IPS-18c (cell line): ENCODE data around the gene NCOA1.

Experiments used
- H3K4me3 ChIP-seq: 2 replicates; pipeline ENCODE4 v1.7.0; 2013; ENCODE audit warnings: low read depth, mild to moderate bottlenecking, low read length, moderate library complexity; ENCODE audit not compliant: insufficient read depth
- H3K9me3 ChIP-seq: one replicate; pipeline ENCODE4 v1.6.1; 2013; ENCODE audit warnings: mild to moderate bottlenecking, low read length, moderate library complexity; ENCODE audit not compliant: control insufficient read depth, insufficient read depth

Gene NCOA1

GRCh38 chr2:24712296-24712695, 221.2 kb downstream of the NCOA1 start:
- Histone ChIP-seq H3K4me3 (no peak overlapping the region), H3K9me3 (no peaks in the 10 kb centered on the region)

- H3K4me3 ChIP-seq: no peak overlapping the region
- H3K9me3 ChIP-seq: no peaks in the 10 kb centered on the region
Measured at GRCh38 chr2:24717263-24717951, 226.4 kb downstream of the NCOA1 start.

GRCh38 chr2:24720310-24720709, 229.3 kb downstream of the NCOA1 start:
- no peaks in the 10 kb centered on the region for H3K9me3 ChIP-seq

GRCh38 chr2:24721470-24721869, 230.4 kb downstream of the NCOA1 start:
- Histone ChIP-seq H3K9me3 (no peaks in the 10 kb centered on the region), H3K4me3 (no peak overlapping the region)

More at GRCh38 chr2:24720310-24720709, 229.3 kb downstream of the NCOA1 start:
- H3K4me3 ChIP-seq: no peak overlapping the region

- no peaks in the 10 kb centered on the region for H3K9me3 ChIP-seq
- H3K4me3 ChIP-seq: no peak overlapping the region
Measured at GRCh38 chr2:24722141-24722790, 231.2 kb downstream of the NCOA1 start.

GRCh38 chr2:24723191-24723590, 232.1 kb downstream of the NCOA1 start:
- Histone ChIP-seq H3K4me3 (no peak overlapping the region), H3K9me3 (no peaks in the 10 kb centered on the region)

GRCh38 chr2:24723665-24724064, 232.6 kb downstream of the NCOA1 start:
- no peaks in the 10 kb centered on the region for H3K9me3 ChIP-seq

GRCh38 chr2:24724111-24724775, 233.2 kb downstream of the NCOA1 start:
- H3K4me3 ChIP-seq: no peak overlapping the region
- H3K9me3 ChIP-seq: no peaks in the 10 kb centered on the region

More at GRCh38 chr2:24723665-24724064, 232.6 kb downstream of the NCOA1 start:
- H3K4me3 ChIP-seq: no peak overlapping the region

- Histone ChIP-seq H3K4me3 (no peak overlapping the region), H3K9me3 (no peaks in the 10 kb centered on the region)
Measured at GRCh38 chr2:24725956-24726355, 234.9 kb downstream of the NCOA1 start.

- Histone ChIP-seq H3K4me3 (no peak overlapping the region), H3K9me3 (no peaks in the 10 kb centered on the region)
Measured at GRCh38 chr2:24730481-24730880, 239.4 kb downstream of the NCOA1 start.

- Histone ChIP-seq H3K4me3 (no peak overlapping the region), H3K9me3 (no peaks in the 10 kb centered on the region)
Measured at GRCh38 chr2:24731040-24731439, 240.0 kb downstream of the NCOA1 start.

GRCh38 chr2:24731923-24732322, 240.9 kb downstream of the NCOA1 start:
- no peaks in the 10 kb centered on the region for H3K9me3 ChIP-seq
- H3K4me3 ChIP-seq: no peak overlapping the region

GRCh38 chr2:24734741-24735140, 243.7 kb downstream of the NCOA1 start:
- Histone ChIP-seq H3K9me3 (no peaks in the 10 kb centered on the region), H3K4me3 (no peak overlapping the region)

- no peaks in the 10 kb centered on the region for H3K9me3 ChIP-seq
- no peak overlapping the region for H3K4me3 ChIP-seq
Measured at GRCh38 chr2:24739354-24740025, 248.4 kb downstream of the NCOA1 start.

- H3K4me3 ChIP-seq: no peak overlapping the region
- H3K9me3 ChIP-seq: no peaks in the 10 kb centered on the region
Measured at GRCh38 chr2:24740142-24740541, 249.1 kb downstream of the NCOA1 start.

- H3K4me3 ChIP-seq: no peak overlapping the region
- no peaks in the 10 kb centered on the region for H3K9me3 ChIP-seq
Measured at GRCh38 chr2:24742730-24743129, 251.7 kb downstream of the NCOA1 start.

- Histone ChIP-seq H3K9me3 (no peaks in the 10 kb centered on the region), H3K4me3 (no peak overlapping the region)
Measured at GRCh38 chr2:24743924-24744323, 252.9 kb downstream of the NCOA1 start.

- Histone ChIP-seq H3K4me3 (no peak overlapping the region), H3K9me3 (no peaks in the 10 kb centered on the region)
Measured at GRCh38 chr2:24744356-24744755, 253.3 kb downstream of the NCOA1 start.
